K562 (cell line): Measurements from ENCODE around the gene RAI14. TPM values are rescaled to one million over a fixed set of nuclear protein-coding genes. Genes with fewer than 3 reads are reported as not detected.
"Not testable (repeated sequence)": the region's sequence is repeated elsewhere in the genome, so short reads cannot be mapped to it uniquely, and the experiment has no call there.

Experiments
- ATAC-seq: fragments of 200-7000 bp; cut with Tn5 transposase; 3 replicates; pipeline ENCODE4 v1.9.1; 2020; ENCODE audit warnings: moderate library complexity
- BruUV-seq: library from RNA; stranded (reverse); fragments of 400-500 nt; replicated peaks from 2 replicates; lab custom pipeline; 2021; lab: Mats Ljungman, UMichigan
- CTCF ChIA-PET: fragments of 300-600 bp; formaldehyde crosslinking; extraction: SDS; loops from one replicate; lab custom pipeline; 2021; ENCODE audit warnings: low intra/inter-chr PET ratio; lab: Yijun Ruan, JAX
- POLR2A ChIA-PET: fragments of 300-600, 350-650 bp; sonication (Branson Sonifier 250); formaldehyde crosslinking; extraction: SDS; loops from one replicate; lab custom pipeline; 2021; ENCODE audit warnings: antibody characterized with exemption, inconsistent platforms; lab: Yijun Ruan, JAX
- DNase-seq, 4 experiments: peaks; one replicate each; pipeline versions ENCODE4 v3.0.0 to v3.0.0-alpha.2; 2011 to 2018; ENCODE audit warnings: low spot score in 3 of 4, mixed read lengths in 3 of 4; ENCODE audit errors: extremely low read depth in 1 of 4
- FAIRE-seq: peaks from 2 replicates; lab custom pipeline; 2011; peaks lifted over from hg19 to GRCh38; lab: Jason Lieb, UNC
- H2AFZ ChIP-seq: 2 replicates; pipeline ENCODE4 v1.6.0; 2011; ENCODE audit warnings: low read depth, low read length, control low read depth, inconsistent platforms
- H3K27ac ChIP-seq: fragments of 200-600 bp; 3 replicates; pipeline ENCODE4 v1.8.0; 2011; ENCODE audit warnings: low read depth, mild to moderate bottlenecking, control low read depth, inconsistent platforms, low read length, moderate library complexity, mixed read lengths; ENCODE audit errors: extremely low read depth
- H3K27me3 ChIP-seq, 2 experiments: fragments of 300-600 bp in 1 of 2; 2 replicates in 1 of 2; 3 replicates in 1 of 2; pipeline versions ENCODE4 v1.6.0 to v1.8.0; 2011; ENCODE audit warnings: inconsistent platforms in 2 of 2, low read length in 2 of 2, mild to moderate bottlenecking in 1 of 2, mixed read lengths in 1 of 2, moderate library complexity in 1 of 2; ENCODE audit not compliant: control insufficient read depth in 2 of 2, insufficient read depth in 2 of 2
- H3K36me3 ChIP-seq: fragments of 300-600 bp; 3 replicates; pipeline ENCODE4 v1.8.0; 2011; ENCODE audit warnings: mild to moderate bottlenecking, low read length, inconsistent platforms; ENCODE audit not compliant: control insufficient read depth, insufficient read depth
- H3K4me1 ChIP-seq, 2 experiments: fragments of 200-600 bp in 1 of 2; replicated peaks in 1 of 2; 2 replicates in 1 of 2; 3 replicates in 1 of 2; pipeline versions ENCODE4 v1.5.1 to v1.8.0; 2011; ENCODE audit warnings: inconsistent platforms in 2 of 2, low read length in 2 of 2, mild to moderate bottlenecking in 1 of 2, mixed read lengths in 1 of 2, moderate library complexity in 1 of 2; ENCODE audit not compliant: control insufficient read depth in 2 of 2, insufficient read depth in 2 of 2
- H3K4me2 ChIP-seq: 2 replicates; pipeline ENCODE4 v1.6.1; 2011; ENCODE audit warnings: low read length, control low read depth, inconsistent platforms, mixed read lengths; ENCODE audit not compliant: insufficient read depth
- H3K4me3 ChIP-seq: fragments of 200-600 bp; sonication (generic), shearing (Covaris generic); 2 replicates; pipeline ENCODE4 v1.5.1; 2016; ENCODE audit warnings: control low read depth, inconsistent platforms
- H3K79me2 ChIP-seq: fragments of 200-600 bp; 3 replicates; pipeline ENCODE4 v1.8.0; 2011; ENCODE audit warnings: low read length, inconsistent platforms; ENCODE audit not compliant: control insufficient read depth, insufficient read depth
- H3K9ac ChIP-seq, 2 experiments: 2 replicates each; pipeline versions ENCODE4 v1.6.0 to v1.6.1; 2011; ENCODE audit warnings: low read depth in 2 of 2, low read length in 2 of 2, control low read depth in 1 of 2, inconsistent platforms in 1 of 2, mild to moderate bottlenecking in 1 of 2, mixed read lengths in 1 of 2; ENCODE audit not compliant: insufficient read depth in 1 of 2
- H3K9me1 ChIP-seq: one replicate; pipeline ENCODE4 v1.6.0; 2011; ENCODE audit warnings: inconsistent platforms, mild to moderate bottlenecking, low read length, moderate library complexity; ENCODE audit not compliant: control insufficient read depth, insufficient read depth
- H3K9me3 ChIP-seq: replicated peaks from 2 replicates; pipeline ENCODE4 v1.5.1; 2011; ENCODE audit warnings: low read depth, low read length, inconsistent platforms; ENCODE audit not compliant: control insufficient read depth, insufficient read depth
- H4K20me1 ChIP-seq: replicated peaks from 2 replicates; pipeline ENCODE4 v1.6.1; 2011; ENCODE audit warnings: low read length, inconsistent platforms, mixed read lengths; ENCODE audit not compliant: control insufficient read depth, insufficient read depth
- ARID1B ChIP-seq: fragments of 450-650 bp; IDR thresholded peaks from 2 replicates; pipeline ENCODE4 v1.6.1; 2016; ENCODE audit warnings: antibody characterized with exemption, mild to moderate bottlenecking, inconsistent platforms
- MEIS2 ChIP-seq: fragments of 450-650 bp; IDR thresholded peaks from 2 replicates; pipeline ENCODE4 v1.6.1; 2014; ENCODE audit warnings: mild to moderate bottlenecking; ENCODE audit not compliant: partially characterized antibody
- WGBS: fragments of 100-300 bp; shearing (Covaris generic); methylation state at CpG from one replicate; pipeline ENCODE4 v1.1.6; 2016; ENCODE audit warnings: low coverage, mixed read lengths; ENCODE audit not compliant: insufficient coverage; ENCODE audit errors: missing lambda C conversion rate; 5-methylcytosine and 5-hydroxymethylcytosine counted together
- in situ Hi-C: fragments of 300-500 bp; cut with MboI; formaldehyde crosslinking; loops from 4 replicates; pipeline ENCODE4 v1.15.0; 2018; ENCODE audit warnings: inconsistent platforms, mixed read lengths
- intact Hi-C: fragments of 100-400 bp; cut with micrococcal nuclease; formaldehyde crosslinking; loops from 2 replicates; pipeline ENCODE4 v1.14.2; 2022
- polyA plus RNA-seq, 8 experiments: library from polyadenylated mRNA; depleted of rRNA in 4 of 8; stranded (reverse) in 5 of 8; unstranded in 3 of 8; fragments of >200 nt; fragmentation: Nextera tagmentation in 2 of 8; fragmentation: Illumina TruSeq in 1 of 8; extraction: Ambion mirVana in 2 of 8; extraction: Trizol in 1 of 8; gene quantifications; 2 replicates each; pipeline versions ENCODE4 v1.2.1 to v1.2.3, GENCODE V29; 2011 to 2014; ENCODE audit warnings: inconsistent platforms in 1 of 8, missing spikeins in 1 of 8
- total RNA-seq, 7 experiments: library from RNA; depleted of rRNA in 6 of 7; stranded (reverse); fragments of >200 nt in 6 of 7; fragmentation: Illumina TruSeq in 2 of 7; extraction: Trizol in 2 of 7; gene quantifications; 2 replicates each; pipeline versions ENCODE4 v1.2.1 to v1.2.3, GENCODE V29; 2011 to 2021; ENCODE audit warnings: low replicate concordance in 1 of 7
- TF ChIP-seq, protein P1 (sequence below), 2 experiments: IDR thresholded peaks in 1 of 2; conservative IDR thresholded peaks in 1 of 2; 2 replicates each; pipeline ENCODE4 v1.6.1; 2016; ENCODE audit warnings: low read depth in 2 of 2, mild to moderate bottlenecking in 1 of 2, missing compliant biosample characterization in 1 of 2, missing genetic modification characterization in 1 of 2, moderate library complexity in 1 of 2
- TF ChIP-seq, protein P2 (sequence below): fragments of 450-650 bp; IDR thresholded peaks from 2 replicates; pipeline ENCODE4 v1.6.1; 2016

The RAI14 gene
- total and polyA plus RNA-seq, 9 of the 15 experiments (the other 6 are each of a cell fraction or from before 2014, with no cell fraction given), result 11.3 to 82.5 (median 34.8) TPM

DNA sequence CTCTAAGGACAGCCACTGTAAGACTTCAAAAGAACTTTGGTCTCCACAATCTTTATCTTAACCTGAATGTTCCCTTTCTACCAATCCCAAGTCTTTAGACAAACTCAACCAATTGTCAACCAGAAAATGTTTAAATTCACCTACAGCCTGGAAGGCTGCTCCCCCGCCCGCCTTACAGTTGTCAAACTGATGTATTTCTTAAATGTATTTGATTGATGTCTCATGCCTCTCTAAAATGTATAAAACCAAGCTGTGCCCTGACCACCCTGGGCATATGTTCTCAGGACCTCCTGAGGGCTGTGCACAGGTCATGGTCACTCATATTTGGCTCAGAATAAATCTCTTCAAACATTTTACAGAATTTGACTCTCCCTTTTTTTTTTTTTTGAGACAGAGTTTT lies 45.3 kb downstream of the RAI14 start:
- CTCF ChIA-PET, in situ Hi-C loops, H3K4me3 ChIP-seq, H3K9me1 ChIP-seq, H4K20me1 ChIP-seq, H3K27me3 ChIP-seq, H3K9ac ChIP-seq, FAIRE-seq, H3K4me2 ChIP-seq, H2AFZ ChIP-seq, BruUV-seq, intact Hi-C loops, DNase-seq, H3K27ac ChIP-seq, ATAC-seq, H3K9me3 ChIP-seq, H3K36me3 ChIP-seq: not testable (repeated sequence)
- peaks cover 21% of the 10 kb centered on the region; the same call in 2 of the 3 replicates for H3K79me2 ChIP-seq
- TF ChIP-seq, protein P1, sequence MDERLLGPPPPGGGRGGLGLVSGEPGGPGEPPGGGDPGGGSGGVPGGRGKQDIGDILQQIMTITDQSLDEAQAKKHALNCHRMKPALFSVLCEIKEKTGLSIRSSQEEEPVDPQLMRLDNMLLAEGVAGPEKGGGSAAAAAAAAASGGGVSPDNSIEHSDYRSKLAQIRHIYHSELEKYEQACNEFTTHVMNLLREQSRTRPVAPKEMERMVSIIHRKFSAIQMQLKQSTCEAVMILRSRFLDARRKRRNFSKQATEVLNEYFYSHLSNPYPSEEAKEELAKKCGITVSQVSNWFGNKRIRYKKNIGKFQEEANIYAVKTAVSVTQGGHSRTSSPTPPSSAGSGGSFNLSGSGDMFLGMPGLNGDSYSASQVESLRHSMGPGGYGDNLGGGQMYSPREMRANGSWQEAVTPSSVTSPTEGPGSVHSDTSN (CRISPR knock-in tag; IDR thresholded peaks at IDR 0.05; ENCODE audit: low read depth), result not testable (repeated sequence)
- TF ChIP-seq, protein P1 (tag; conservative IDR thresholded peaks at IDR 0.05; ENCODE audit: low read depth), result peak; percentile 53; the same call in 1 of the 2 replicates
- TF ChIP-seq, protein P2, sequence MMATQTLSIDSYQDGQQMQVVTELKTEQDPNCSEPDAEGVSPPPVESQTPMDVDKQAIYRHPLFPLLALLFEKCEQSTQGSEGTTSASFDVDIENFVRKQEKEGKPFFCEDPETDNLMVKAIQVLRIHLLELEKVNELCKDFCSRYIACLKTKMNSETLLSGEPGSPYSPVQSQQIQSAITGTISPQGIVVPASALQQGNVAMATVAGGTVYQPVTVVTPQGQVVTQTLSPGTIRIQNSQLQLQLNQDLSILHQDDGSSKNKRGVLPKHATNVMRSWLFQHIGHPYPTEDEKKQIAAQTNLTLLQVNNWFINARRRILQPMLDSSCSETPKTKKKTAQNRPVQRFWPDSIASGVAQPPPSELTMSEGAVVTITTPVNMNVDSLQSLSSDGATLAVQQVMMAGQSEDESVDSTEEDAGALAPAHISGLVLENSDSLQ, result 0 out of 2 replicates have a peak, but pooled peaks have one; percentile 21
- TF ChIP-seq ARID1B (0 out of 2 replicates have a peak, but pooled peaks have one; percentile 16), MEIS2 (peak; percentile 60)
- POLR2A ChIA-PET, result interaction anchor here (1.8 kb wide), 1 partner anchor 16 kb away, joined by 5 read pairs; no protein-coding TSS in a partner anchor
- 74% methylated on average over 2 of the region's 2 CpGs for WGBS
- peaks cover 20 to 41% of the 10 kb centered on the region in 2 experiments for H3K4me1 ChIP-seq
